Measurements from ENCODE around the gene CACNA2D4. TPM values are rescaled to one million over a fixed set of nuclear protein-coding genes. Genes with fewer than 3 reads are reported as not detected.

CACNA2D4 gene
- total RNA-seq, 8 experiments from 2014 or later = 0.22 to 2.5 (median 1.1) TPM

- in situ Hi-C loops (cut with MboI; ENCODE audit: low pct_unique_long_range_greater_than_20kb in 2 of 9, low sequenced_read_pairs in 9 of 9, unreplicated experiment in 9 of 9) = no loop called here
- no peak for ATAC-seq (replicated peaks in 6 of 8)
- Histone ChIP-seq H3K4me1 (replicated peaks in 1 of 2) (peaks cover 0 to 8% of the 10 kb centered on the region in 2 donors), H3K27ac (no peak overlapping the region), H3K4me3 (no peak overlapping the region)
- WGBS, 10 experiments = 83 to 100% (median 90%) methylated on average over 1 to 6 of the region's 12 CpGs; no CpG with 5 or more reads in 3 of the 10 experiments
These were observed 4.5 kb upstream of the CACNA2D4 start for GRCh38 chr12:1922985-1923384.

DNA sequence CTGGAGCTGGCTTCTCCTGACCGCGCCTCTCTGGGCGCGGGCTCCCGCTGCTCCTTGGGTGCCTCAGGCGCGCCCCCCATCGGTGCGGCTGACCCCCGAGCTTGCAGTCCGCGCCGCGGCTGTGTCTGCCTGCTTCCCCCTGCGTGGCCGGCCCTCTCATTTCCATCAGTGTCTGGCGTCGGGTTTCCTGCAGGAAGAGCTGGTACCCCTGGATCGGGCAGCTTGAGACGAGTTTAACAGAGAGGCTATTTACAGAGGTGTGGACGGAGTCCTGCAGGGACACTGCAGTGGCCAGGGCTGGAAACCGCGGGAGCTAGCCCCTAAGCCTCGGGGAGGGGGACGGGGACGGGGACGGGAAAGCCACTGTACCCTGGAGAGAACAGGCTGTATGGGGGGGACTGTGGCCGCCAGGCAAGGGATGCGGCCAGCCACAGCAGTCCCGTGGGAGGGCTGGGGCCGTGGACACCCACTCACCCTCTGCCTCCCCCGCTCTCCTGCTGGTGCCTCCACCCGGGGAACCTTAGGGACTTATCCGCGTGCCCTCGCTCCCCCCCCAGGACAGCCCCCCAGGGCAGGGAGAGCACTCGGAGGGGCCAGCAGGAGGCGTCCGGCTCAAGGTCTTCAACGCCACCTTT lies 3.7 kb upstream of the CACNA2D4 start:
- Histone ChIP-seq H3K27ac (no peak overlapping the region), H3K4me3 (no peak overlapping the region), H3K4me1 (replicated peaks in 1 of 2) (peaks cover 0 to 8% of the 10 kb centered on the region in 2 donors)
- WGBS, 10 experiments = 60 to 100% (median 96%) methylated on average over 1 to 5 of the region's 40 CpGs; no CpG with 5 or more reads in 5 of the 10 experiments
- in situ Hi-C loops (cut with MboI; ENCODE audit: low pct_unique_long_range_greater_than_20kb in 2 of 9, low sequenced_read_pairs in 9 of 9, unreplicated experiment in 9 of 9) = no loop called here
- no peak for ATAC-seq (replicated peaks in 6 of 8)

GRCh38 chr12:1920971-1921370 lies 2.5 kb upstream of the CACNA2D4 start:
- H3K4me1 ChIP-seq (replicated peaks in 1 of 2) = peaks cover 0 to 8% of the 10 kb centered on the region in 2 donors
- no peak for ATAC-seq (replicated peaks in 6 of 8)
- WGBS, 10 experiments = 60 to 100% (median 91%) methylated on average over 1 to 9 of the region's 17 CpGs; no CpG with 5 or more reads in 2 of the 10 experiments
- no peak overlapping the region for H3K4me3 ChIP-seq
- in situ Hi-C loops (cut with MboI; ENCODE audit: low pct_unique_long_range_greater_than_20kb in 2 of 9, low sequenced_read_pairs in 9 of 9, unreplicated experiment in 9 of 9) = no loop called here
- no peak overlapping the region for H3K27ac ChIP-seq

DNA sequence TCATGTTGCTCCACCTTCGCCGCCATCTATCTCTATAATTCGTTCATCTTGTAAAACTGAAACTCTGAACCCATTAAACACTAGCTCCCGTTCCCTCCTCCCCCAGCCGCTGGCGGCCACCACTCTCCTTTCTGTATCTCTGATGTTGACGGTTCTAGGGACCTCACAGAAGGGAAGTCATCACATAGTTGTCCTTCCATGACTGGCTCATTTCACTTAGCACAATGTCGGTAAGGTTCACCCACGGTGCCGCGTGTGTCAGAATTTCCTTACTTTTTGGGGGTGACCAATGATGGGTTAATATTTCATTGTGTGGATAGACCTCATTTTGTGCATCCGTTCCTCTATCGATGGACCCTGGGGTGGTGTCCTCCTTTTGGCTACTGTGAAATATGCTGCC lies 2.0 kb upstream of the CACNA2D4 start:
- in situ Hi-C loops (cut with MboI; ENCODE audit: low pct_unique_long_range_greater_than_20kb in 2 of 9, low sequenced_read_pairs in 9 of 9, unreplicated experiment in 9 of 9) = no loop called here
- no peak overlapping the region for H3K4me3 ChIP-seq
- ATAC-seq (replicated peaks in 6 of 8) = no peak
- no peak overlapping the region for H3K27ac ChIP-seq
- 65 to 100% (median 89%) methylated on average over 3 to 12 of the region's 13 CpGs for WGBS, 10 experiments
- H3K4me1 ChIP-seq (replicated peaks in 1 of 2) = peaks cover 0 to 13% of the 10 kb centered on the region in 2 donors

GRCh38 chr12:1919763-1920162 lies 1.3 kb upstream of the CACNA2D4 start:
- Histone ChIP-seq H3K27ac (no peak overlapping the region), H3K4me3 (no peak overlapping the region), H3K4me1 (replicated peaks in 1 of 2) (peaks cover 0 to 14% of the 10 kb centered on the region in 2 donors)
- 60 to 100% (median 86%) methylated on average over 1 to 3 of the region's 3 CpGs; no CpG with 5 or more reads in 1 of the 10 experiments for WGBS, 10 experiments
- ATAC-seq (replicated peaks in 6 of 8) = no peak
- in situ Hi-C loops (cut with MboI; ENCODE audit: low pct_unique_long_range_greater_than_20kb in 2 of 9, low sequenced_read_pairs in 9 of 9, unreplicated experiment in 9 of 9) = no loop called here

DNA sequence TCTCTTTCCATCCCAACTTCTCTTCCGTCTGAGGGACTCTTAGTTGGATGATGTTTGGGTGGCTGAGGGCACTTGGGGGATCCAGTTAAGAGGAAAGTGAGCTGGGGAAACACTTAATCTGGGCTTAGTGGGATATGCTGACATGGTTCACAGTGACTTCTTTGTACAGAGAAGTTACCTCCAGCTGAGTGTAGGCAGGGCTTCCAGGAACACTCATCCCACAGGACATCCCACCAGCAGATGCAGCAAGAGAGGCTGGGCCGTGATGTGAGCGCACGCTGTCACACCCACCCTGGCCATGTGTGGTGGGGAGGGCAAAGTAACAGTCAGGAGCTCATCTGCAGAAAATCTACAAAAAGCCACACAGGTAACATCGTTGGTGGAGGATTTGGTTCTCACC lies 832 bp upstream of the CACNA2D4 start:
- ATAC-seq (replicated peaks in 6 of 8) = peak in 3 of 8 experiments; percentile 54 to 83 (median 61)
- no peak overlapping the region for H3K27ac ChIP-seq
- in situ Hi-C loops (cut with MboI; ENCODE audit: low pct_unique_long_range_greater_than_20kb in 2 of 9, low sequenced_read_pairs in 9 of 9, unreplicated experiment in 9 of 9) = no loop called here
- H3K4me3 ChIP-seq = no peak overlapping the region
- H3K4me1 ChIP-seq (replicated peaks in 1 of 2) = peaks cover under 1 to 17% of the 10 kb centered on the region in 2 donors
- WGBS, 10 experiments = 60 to 100% (median 96%) methylated on average over 1 to 5 of the region's 5 CpGs; no CpG with 5 or more reads in 5 of the 10 experiments

DNA sequence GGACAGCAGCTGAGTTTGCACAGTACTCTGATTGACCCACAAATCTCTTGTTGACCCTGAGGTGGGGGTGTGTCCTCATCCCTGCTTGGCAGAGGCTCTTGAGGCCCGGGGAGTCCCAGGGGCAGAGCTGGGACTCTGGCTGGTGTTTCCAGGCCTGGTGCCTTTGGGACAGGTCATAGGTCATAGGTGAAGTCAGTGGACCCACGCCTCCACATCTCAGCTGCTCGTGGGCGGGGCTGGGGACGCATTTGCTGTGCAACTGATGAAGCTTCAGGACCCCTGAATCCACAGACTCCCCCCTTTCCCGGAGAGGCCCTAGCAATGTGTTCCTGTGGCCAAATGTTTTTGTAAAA lies 408 bp upstream of the CACNA2D4 start:
- in situ Hi-C loops (cut with MboI; ENCODE audit: low pct_unique_long_range_greater_than_20kb in 2 of 9, low sequenced_read_pairs in 9 of 9, unreplicated experiment in 9 of 9) = no loop called here
- no peak overlapping the region for H3K27ac ChIP-seq
- peaks cover 5 to 21% of the 10 kb centered on the region in 2 donors for H3K4me1 ChIP-seq (replicated peaks in 1 of 2)
- ATAC-seq (replicated peaks in 6 of 8) = peak in 1 of 8 experiments; percentile 40
- no peak overlapping the region for H3K4me3 ChIP-seq
- WGBS, 10 experiments = 29 to 100% (median 83%) methylated on average over 1 to 4 of the region's 6 CpGs; no CpG with 5 or more reads in 5 of the 10 experiments

GRCh38 chr12:1917172-1918070 lies 1.0 kb downstream of the CACNA2D4 start:
- Histone ChIP-seq H3K4me1 (replicated peaks in 1 of 2) (peaks cover 10 to 28% of the 10 kb centered on the region in 2 donors), H3K4me3 (no peak overlapping the region), H3K27ac (no peak overlapping the region)
- WGBS, 10 experiments = 60 to 100% (median 88%) methylated on average over 1 to 9 of the region's 22 CpGs; no CpG with 5 or more reads in 1 of the 10 experiments
- in situ Hi-C loops (cut with MboI; ENCODE audit: low pct_unique_long_range_greater_than_20kb in 2 of 9, low sequenced_read_pairs in 9 of 9, unreplicated experiment in 9 of 9) = no loop called here
- ATAC-seq (replicated peaks in 6 of 8) = no peak

DNA sequence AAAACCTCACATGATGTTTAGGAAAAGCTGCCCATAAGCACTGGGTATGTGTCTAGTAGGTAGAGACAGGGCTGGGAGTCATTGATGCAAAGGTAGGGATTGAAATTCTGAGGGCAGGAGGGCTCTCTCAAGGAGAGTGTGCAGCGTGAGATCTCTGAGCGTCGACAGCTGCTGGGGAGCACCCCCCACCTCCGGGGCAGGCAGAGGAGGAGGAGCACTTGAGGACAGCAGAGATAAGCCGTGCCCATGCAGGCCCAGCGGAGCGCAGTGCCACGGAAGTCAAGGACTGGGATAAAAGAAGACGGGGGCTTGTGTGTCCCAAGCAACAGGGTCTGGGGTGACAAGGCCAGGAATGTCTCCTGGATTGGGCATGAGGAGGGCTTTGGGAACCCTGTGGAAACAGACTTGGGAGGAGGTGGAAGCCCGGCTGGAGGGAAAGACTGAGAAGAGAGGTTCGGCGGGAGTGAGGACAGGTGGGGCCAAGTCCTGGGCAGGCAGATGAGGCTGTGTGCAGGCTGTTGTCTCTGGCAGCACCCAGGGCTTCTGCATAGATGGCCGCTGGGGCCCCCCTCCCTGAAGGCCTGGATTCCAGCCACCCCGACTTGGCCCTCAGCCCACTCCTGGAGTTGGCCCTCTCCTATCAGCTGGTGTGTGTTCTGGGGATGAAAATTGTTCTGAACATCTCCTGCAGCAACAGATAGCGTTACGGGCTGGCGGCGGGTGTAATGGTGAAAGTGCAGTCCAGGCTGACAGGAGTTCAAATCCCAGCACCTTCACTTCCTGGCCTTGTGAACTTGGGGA lies 1.9 kb downstream of the CACNA2D4 start:
- ATAC-seq (replicated peaks in 6 of 8) = peak in 1 of 8 experiments; percentile 13

GRCh38 chr12:1915082-1915968 lies 3.1 kb downstream of the CACNA2D4 start:
- in situ Hi-C loops (cut with MboI; ENCODE audit: low pct_unique_long_range_greater_than_20kb in 2 of 9, low sequenced_read_pairs in 9 of 9, unreplicated experiment in 9 of 9) = no loop called here
- 0 to 82% (median 61%) methylated on average over 1 to 6 of the region's 18 CpGs; no CpG with 5 or more reads in 4 of the 10 experiments for WGBS, 10 experiments

More for the DNA sequence above, 1.9 kb downstream of the CACNA2D4 start:
- Histone ChIP-seq H3K27ac (no peak overlapping the region), H3K4me1 (replicated peaks in 1 of 2) (peaks cover 10 to 28% of the 10 kb centered on the region in 2 donors), H3K4me3 (no peak overlapping the region)
- WGBS, 10 experiments = 68 to 100% (median 86%) methylated on average over 1 to 10 of the region's 18 CpGs; no CpG with 5 or more reads in 4 of the 10 experiments
- in situ Hi-C loops (cut with MboI; ENCODE audit: low pct_unique_long_range_greater_than_20kb in 2 of 9, low sequenced_read_pairs in 9 of 9, unreplicated experiment in 9 of 9) = no loop called here

DNA sequence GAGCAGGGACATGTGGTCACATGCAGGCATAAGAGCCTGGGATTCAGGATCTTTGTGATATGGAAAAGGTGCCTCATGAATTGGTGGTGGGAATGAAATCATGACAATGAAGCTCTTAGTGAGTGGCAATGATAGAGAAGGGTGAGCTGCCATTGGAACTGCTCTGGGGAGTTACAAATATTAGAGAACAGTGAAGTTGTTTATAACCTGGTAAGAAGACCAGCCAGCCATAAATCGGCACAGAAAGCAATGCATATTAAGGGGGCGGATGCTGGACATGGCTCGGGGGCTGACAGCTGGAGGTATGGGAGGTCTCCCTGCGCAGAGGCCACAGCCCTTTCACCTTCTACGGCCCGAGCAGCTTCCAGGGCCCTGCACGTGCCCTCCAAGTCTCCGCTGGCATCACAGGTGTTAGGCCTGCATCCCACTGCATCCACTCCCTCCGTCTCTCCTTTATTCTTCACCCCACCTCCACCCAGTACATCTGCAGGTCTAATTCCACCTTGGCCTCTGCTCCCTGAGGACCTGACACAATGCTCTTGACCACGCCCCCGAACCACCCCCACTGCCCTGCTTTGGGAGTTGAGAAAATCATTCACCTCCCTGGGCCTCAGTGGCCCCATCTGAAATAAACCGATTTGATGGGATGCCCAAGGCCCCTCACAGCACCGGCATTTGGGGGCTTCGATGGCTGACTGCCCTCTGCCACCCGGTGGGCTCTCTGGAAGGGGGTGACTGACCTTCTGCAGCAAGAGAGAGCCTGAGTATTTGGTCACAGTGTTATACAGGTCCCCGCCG lies 4.1 kb downstream of the CACNA2D4 start:
- WGBS, 10 experiments = 24 to 100% (median 77%) methylated on average over 1 to 7 of the region's 17 CpGs; no CpG with 5 or more reads in 2 of the 10 experiments

More at GRCh38 chr12:1915082-1915968, 3.1 kb downstream of the CACNA2D4 start:
- ATAC-seq (replicated peaks in 6 of 8) = peak in 2 of 8 experiments; percentile 11 to 20
- Histone ChIP-seq H3K4me3 (no peak overlapping the region), H3K4me1 (replicated peaks in 1 of 2) (peaks cover 10 to 28% of the 10 kb centered on the region in 2 donors), H3K27ac (peak overlapping the region in 1 of 2 donors; percentile 34)

More for the DNA sequence above, 4.1 kb downstream of the CACNA2D4 start:
- Histone ChIP-seq H3K4me1 (replicated peaks in 1 of 2) (peaks cover 10 to 28% of the 10 kb centered on the region in 2 donors), H3K4me3 (no peak overlapping the region), H3K27ac (peak overlapping the region in 1 of 2 donors; percentile 30)
- in situ Hi-C loops (cut with MboI; ENCODE audit: low pct_unique_long_range_greater_than_20kb in 2 of 9, low sequenced_read_pairs in 9 of 9, unreplicated experiment in 9 of 9) = no loop called here
- ATAC-seq (replicated peaks in 6 of 8) = no peak

Data from motor neuron (in vitro differentiated cells).